ENCODE data around the gene TRIM33.
"Not testable (repeated sequence)": the region's sequence is repeated elsewhere in the genome, so short reads cannot be mapped to it uniquely, and the experiment has no call there.

Gene TRIM33

DNA sequence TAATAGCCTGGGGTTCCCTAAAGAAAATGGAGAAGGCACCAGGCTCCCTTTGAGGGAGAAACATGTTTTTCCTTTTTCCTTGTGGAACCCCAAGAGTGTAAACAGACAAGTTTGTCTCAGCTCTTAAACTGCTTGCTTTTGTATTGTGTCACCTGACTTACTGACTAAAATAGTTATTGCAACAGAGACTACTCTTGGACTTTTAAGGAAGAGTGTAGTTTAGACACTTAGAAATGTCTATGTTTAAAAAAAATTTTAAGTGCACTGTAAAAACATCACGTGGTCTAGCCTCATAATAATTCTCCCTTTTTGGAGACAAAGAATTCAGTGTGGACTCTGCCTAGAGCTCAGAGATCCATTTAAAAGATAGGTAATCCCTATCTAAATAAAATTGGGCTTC is 141.1 kb downstream of the TRIM33 start:
- no peak for DNase-seq (ENCODE audit: low read depth, low spot score)
- no peak overlapping the region for H3K4me3 ChIP-seq (ENCODE audit: low read length)

DNA sequence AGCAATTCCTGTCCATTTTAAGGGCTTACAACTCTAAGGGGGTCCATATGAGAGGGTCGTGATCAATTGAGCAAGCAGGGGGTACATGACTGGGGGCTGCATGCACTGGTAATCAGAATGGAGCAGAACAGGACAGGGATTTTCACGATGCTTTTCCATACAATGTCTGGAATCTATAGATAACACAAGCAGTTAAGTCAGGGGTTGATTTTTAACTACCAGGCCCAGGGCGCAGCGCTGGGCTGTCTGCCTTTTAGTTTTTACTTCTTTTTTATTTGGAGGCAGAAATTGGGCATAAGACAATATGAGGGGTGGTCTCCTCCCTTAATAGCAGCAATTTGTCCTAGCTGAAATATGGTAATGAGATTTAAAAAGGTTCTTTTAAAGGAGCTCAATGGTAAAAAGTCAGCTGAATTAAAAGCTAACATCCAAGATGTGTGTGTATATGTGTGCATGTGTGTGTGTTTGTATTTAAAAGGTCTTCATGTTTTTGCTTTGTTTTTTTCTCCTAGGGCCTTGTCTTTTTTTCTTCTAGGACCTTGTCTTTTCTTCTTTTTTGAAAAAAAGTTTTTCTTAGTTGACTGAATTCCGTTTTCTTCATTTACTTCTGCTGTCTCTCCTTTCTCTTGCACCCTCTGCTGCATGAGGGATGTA is 141.6 kb downstream of the TRIM33 start:
- not testable (repeated sequence) for H3K4me3 ChIP-seq (ENCODE audit: low read length); DNase-seq (ENCODE audit: low read depth, low spot score)

DNA sequence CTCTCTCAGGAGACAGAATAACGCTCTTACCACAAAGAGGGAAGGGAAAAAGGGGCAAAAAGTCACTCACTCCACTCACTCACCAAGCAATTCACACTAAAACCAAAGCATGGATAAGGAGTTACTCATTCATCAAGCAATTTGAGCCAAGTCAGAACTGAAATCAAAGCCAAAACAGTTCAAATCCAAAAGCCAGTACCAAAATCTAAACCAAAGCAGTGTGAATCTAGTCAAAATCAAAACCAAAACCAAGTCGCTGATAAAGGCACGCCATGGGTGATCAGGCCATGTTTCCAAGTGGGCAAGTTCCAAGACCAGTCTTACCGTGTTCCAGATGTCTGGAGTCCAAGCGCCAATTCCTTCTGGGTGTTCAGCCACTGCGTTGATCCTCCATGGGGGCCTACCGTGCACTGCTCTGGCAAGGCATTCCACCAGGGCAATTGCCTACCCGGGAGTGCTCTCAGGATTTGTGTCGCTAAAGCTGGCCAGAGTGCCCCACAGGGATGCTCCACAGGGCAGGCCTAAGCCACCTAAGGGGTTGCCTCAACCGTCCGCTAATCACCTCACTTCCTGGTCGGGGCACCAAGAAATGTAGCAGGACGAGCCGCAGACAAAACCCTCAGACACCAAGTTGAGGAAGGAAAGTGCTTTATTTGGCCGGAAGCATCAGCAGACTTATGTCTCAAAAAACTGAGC is 142.3 kb downstream of the TRIM33 start:
- no peak for DNase-seq (ENCODE audit: low read depth, low spot score)
- H3K4me3 ChIP-seq (ENCODE audit: low read length), result no peak overlapping the region

DNA sequence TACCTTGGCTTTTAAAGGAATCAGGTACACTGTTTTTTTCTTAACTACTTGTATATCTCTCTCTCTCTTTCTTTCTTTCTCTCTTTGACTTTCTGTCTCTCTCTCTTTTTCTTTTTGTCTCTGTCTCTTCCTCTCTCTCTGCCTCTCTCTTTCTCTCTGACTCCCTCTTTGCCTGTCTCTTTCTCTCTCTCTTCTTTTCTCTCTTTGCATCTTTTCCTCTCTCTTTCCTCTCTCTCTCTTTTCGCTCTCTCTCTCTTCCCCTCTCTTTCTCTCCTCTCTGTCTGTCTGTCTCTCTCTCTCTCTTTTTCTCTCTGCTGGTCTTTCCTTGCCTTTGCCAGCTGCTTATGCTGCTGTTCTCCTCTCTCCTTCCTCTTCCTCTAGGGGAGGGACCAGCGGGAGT is 143.2 kb downstream of the TRIM33 start:
- no peak for DNase-seq (ENCODE audit: low read depth, low spot score)
- no peak overlapping the region for H3K4me3 ChIP-seq (ENCODE audit: low read length)

DNA sequence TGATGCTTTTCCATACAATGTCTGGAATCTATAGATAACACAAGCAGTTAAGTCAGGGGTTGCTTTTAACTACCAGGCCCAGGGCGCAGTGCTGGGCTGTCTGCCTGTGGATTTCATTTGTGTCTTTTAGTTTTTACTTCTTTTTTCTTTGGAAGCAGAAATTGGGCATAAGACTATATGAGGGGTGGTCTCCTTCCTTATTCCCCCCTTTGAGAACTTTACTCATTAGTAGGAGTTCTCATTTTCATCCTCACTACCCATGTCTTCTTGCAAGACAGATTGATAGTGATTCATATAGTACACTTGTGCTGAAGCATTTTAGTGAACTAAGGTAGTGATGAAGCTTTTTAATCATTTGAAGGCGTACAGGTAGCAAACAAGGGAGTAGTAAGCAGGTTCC is 147.8 kb downstream of the TRIM33 start:
- H3K4me3 ChIP-seq (ENCODE audit: low read length); DNase-seq (ENCODE audit: low read depth, low spot score): not testable (repeated sequence)

DNA sequence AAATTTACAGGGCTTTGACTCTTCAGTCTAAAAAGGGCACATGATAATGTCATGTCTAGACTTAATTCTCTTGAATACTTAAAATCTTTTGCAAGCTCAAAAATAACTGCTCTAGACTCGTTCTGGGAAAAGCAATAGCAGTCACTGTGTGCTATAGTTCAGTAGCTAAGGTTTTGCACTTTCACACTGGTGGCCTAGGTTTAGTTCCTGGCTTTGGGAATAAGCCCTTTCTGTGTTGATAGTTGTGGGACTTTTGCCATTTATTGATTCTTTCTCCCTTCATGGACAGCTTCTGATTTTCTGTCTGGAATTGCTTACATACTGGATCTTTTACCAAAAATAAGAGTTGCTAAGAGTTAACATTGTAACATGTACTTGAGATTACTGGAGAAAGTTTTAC is 151.2 kb downstream of the TRIM33 start:
- H3K4me3 ChIP-seq (ENCODE audit: low read length), result no peak overlapping the region
- DNase-seq (ENCODE audit: low read depth, low spot score), result no peak

DNA sequence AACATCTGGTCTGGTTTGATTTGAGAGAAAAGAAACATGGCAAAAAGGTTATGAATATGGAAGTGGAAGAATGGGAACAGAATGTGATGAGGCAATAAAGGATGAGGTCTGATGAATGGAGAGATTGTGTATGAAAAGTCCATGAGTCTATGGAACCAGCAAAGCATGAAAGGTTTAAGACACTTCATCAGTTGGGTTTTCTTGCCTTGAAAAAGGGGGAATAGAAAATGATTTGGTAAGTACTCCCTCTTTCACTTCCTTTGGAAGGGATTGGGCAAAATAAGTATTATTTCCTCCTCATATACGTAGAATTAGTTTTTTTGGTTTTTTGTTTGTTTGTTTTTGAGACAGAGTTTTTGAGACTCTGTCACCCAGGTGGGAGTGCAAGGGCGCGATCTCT is 155.8 kb downstream of the TRIM33 start:
- no peak overlapping the region for H3K4me3 ChIP-seq (ENCODE audit: low read length)
- no peak for DNase-seq (ENCODE audit: low read depth, low spot score)

DNA sequence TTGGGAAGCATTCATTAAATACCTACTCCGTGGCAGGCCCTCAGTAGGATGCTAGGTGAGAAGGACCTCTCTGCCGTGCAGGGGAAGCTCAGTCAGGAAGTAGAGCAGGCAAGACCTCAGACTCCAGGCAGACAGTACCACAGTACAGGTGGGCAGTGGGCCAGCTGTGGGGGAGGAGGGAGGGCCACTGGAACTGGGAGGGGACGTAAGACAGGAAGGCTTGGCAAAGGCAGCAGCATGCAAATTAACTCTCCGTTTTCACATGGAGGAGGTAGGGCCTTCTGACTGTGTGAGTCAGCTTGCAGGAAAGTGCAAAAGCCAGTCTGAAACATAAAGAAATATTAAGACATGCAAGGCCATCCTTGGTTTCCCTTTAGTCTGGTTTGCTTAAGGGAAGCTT is 157.7 kb downstream of the TRIM33 start:
- DNase-seq (ENCODE audit: low read depth, low spot score), result peak; percentile 47
- H3K4me3 ChIP-seq (ENCODE audit: low read length), result no peak overlapping the region

DNA sequence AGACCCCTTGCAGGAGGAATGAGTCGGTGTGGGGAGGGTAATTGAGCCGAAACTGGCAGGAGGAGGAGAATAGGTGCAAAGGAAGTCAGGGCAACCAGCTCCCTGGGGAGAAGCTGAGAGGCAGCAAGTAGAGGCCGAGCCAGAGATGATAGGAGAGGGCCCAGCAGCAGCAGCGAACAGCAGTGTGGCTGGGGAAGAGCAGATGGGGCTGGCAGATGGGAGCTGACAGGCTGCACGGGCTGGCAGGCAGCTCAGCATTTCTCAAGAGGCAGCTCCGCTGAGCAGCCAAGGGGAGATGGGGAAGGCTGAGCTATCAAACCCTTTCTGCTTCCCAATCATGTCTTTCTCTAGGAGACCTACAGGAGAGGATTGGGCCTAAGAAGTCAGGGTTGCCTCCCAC is 158.2 kb downstream of the TRIM33 start:
- no peak for DNase-seq (ENCODE audit: low read depth, low spot score)
- H3K4me3 ChIP-seq (ENCODE audit: low read length), result no peak overlapping the region

DNA sequence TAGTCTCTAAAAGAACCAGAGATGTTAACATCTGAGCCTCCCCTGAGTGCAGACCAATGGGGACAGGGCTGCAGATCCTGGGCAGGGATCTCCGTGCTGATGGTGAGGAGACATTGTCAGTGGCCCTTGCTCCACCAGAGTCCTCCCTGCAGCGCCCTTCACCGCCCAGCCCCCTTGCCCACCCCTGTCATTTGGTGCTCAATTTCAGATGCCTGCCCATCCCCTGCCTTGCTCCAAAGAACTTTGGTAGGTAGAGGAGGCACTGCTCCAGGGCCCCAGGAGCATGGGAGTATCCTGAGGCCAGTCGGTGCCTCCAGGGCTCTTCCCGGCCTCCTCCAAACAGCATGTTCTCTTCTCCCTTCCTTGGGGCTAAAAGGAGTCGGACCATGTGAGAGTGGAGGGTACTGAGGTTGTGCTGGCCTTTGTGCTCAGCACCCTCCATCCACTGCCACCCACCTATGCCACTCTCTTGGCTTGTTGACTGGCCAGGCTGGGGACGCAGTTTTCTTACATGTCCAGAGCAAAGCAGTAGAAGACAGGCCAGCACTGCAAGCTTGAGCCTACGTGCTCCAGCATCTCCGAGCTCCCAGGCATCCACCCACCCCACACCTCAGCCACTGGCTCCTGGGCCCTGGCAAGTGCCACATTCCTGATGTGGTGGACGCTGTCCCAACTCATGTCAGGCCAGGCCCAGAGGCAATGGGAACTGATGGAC is 160.1 kb downstream of the TRIM33 start:
- H3K4me3 ChIP-seq (ENCODE audit: low read length), result no peak overlapping the region
- no peak for DNase-seq (ENCODE audit: low read depth, low spot score)

DNA sequence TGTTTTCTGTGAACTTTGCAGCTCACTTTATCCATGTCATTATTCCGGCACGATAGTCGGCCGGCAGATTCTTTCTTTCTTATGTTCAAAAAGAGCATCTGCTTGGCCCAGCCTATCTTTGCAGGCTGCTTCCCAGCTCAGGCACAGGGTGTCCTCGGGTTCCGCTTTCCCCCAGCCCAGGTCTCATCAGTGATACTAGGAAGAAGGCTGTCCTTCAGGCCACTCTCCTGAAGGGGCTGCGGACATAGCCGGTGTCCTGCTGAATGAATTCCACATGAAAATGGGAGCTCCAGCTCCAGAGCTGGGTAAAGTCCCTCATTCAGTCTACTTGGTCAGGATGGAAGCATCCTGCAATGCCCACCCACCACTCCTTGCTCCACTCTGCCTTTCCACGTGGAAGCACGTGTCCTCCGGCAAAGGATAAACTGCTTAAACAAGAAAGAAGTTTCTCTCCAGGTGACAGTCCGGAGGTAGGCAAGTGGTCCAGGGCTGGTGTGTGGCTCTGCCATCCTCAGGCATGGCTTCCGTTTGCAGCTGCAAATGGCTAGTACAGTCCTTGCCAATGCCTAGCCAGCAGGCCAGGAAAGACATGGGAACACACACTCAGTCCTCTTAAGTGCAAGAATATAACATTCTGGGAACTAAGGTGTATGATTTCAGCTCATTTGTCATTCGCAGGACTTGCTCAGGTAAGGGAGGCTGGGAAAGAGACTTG is 161.0 kb downstream of the TRIM33 start:
- DNase-seq (ENCODE audit: low read depth, low spot score), result no peak
- H3K4me3 ChIP-seq (ENCODE audit: low read length), result no peak overlapping the region

DNA sequence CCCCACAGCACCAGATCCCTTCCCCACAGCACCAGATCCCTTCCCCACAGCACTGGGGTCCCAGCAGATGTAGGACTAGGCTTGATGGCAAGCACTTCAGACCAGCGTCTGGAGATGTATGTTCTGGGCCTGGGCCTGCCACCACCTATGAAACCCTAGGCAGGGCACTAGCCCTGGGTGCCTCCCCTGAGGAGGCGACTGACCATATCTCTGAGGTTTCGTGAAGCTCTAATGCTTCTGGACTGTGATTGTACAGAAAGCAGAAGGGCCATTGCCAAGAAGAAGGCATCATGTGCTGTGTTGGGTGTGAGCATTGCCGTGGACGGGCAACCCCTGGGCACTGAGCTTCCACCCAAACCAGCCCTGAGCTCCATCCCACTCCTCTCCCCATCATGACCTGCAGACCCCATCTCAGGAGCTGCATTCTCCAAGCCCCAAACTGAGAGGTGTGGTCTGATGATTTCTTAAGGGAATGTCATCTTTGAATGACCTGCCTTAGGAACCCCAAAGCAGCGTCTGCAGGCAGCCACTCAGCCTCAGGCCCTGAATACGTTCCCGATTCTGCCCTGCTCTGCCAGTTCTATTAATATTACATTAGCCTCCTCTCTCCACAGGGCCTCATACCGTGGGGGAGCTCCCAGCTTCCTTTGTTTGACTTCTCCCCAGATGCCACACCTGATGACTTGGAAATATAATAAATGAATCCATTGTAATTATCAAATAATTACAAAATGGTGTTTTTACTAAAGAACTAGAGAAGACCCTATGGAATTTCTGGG is 163.4 kb downstream of the TRIM33 start:
- no peak overlapping the region for H3K4me3 ChIP-seq (ENCODE audit: low read length)
- DNase-seq (ENCODE audit: low read depth, low spot score), result no peak

DNA sequence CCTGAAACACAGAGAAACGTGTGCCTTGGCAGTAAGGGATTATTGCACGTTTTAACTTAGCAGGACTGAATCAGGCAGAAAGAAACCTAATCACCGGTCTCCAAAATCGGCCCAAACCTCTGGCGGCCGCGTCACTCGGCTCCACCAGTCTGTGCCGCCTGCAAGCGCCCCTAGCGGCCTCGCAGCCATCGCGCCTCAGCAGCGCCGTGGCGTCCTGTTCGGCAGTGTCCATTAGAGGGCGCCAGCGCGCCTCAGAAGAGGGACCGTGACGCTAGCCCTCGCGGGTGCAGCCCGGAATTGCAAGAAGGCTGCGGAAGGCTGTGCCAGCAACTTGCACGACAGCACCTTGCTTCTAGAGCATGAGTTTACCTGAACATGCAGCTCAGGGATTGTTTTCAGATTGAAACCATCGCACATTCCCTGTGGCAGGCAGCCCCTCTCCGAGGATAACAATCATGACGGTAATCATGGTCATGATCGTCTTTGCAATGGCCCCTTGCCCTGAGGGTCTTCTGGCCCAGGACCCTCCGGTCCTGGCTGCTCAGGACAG is 164.4 kb downstream of the TRIM33 start:
- H3K4me3 ChIP-seq (ENCODE audit: low read length), result peak overlapping the region; percentile 43
- peak; percentile 94 for DNase-seq (ENCODE audit: low read depth, low spot score)

DNA sequence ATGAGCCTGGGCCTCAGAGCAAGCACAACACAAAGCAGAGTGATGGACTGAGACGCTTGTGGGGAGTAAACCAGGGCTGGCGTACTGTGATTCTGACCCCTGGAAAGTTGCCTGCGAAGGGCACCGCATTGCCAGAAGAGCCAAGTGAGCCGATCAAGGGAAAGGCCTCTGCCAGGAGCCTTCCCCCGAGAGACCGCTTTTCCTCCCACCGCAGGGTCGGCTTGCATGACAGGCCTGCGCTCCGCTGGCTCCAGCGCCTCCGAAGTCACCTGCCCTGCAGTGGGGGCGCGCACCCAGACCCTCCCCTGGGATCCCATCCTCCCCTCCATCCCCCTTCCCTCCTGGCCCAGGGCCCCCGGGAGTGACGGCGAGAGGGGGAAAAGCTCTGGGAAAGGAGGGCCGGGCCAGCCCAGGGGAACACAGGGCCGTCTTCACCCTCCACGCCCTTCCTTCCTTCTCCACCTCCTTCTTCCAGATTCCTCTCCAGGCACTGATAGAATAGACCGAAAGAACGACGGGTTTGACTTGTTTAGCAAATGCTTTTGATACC is 165.0 kb downstream of the TRIM33 start:
- DNase-seq (ENCODE audit: low read depth, low spot score), result no peak
- peak overlapping the region; percentile 43 for H3K4me3 ChIP-seq (ENCODE audit: low read length)

DNA sequence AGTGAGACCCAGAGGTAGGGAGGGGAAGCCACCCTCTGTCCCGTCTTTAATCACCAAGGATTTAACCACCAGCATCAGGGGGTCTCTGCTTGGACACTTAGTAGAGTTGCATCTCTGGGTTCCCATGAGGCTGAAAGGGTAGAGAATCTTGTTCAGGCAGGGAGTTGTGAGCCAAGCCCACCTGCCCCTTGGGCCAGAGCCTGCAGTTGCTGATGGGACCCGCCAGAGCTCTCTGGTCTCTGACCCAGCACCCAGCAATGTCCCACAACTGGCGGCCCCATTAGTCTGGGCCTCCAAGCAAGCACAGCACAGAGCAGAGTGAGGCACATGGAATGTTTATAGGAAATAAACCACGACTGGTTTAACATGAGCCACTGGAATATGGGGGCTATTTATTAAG is 166.3 kb downstream of the TRIM33 start:
- DNase-seq (ENCODE audit: low read depth, low spot score), result no peak
- no peak overlapping the region for H3K4me3 ChIP-seq (ENCODE audit: low read length)

Measured in Jurkat, Clone E6-1 (cell line).